HG03097 (cell line): ENCODE measurements around the gene UBR2.
"Not testable (repeated sequence)": the region's sequence is repeated elsewhere in the genome, so short reads cannot be mapped to it uniquely, and the experiment has no call there.

Experiments used
- ATAC-seq: cut with Tn5 transposase; IDR thresholded peaks from one replicate; pipeline ENCODE4 v1.9.1; 2021; ENCODE audit not compliant: unreplicated experiment, low FRiP score

UBR2 gene

GRCh38 chr6:42615518-42615917 is 51.7 kb downstream of the UBR2 start:
- ATAC-seq: no peak

DNA sequence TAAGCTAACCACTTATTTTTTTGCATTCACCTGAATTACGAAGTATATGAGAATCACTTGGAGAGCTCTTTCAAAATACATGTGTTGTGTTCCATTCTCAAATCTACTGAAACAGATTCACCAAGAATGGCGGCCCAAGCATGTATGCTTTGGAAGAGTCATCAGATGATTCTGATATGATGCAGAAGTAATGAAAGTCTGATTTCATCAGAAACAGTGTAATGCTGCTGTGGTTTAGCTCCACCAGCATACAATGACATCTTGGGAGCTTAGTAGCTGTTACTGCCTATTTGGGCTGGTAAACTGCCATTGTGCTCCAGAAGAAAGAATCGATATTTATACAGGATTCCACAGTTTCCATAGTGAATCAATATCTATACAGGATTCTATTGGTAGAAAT is 52.9 kb downstream of the UBR2 start:
- no peak for ATAC-seq

DNA sequence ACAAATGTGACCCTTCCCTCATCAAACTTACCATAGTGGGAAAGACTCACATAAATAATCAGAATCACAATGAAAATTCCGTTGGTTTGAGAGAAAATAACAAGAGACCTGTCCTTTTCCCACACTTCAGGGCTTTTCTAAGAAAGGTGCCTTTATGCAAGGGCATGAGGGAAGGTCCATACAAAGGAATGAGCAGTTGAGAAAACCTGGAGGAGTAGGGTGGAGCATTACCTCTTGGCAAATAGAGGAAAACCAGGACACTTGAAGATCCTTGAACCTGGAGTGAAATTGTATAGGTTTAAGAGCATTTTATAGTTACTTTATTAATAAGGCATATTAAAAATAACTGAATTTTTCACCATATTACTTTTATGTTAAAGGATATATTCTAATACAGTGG is 54.3 kb downstream of the UBR2 start:
- ATAC-seq: no peak

- ATAC-seq: no peak
Measured at GRCh38 chr6:42618686-42619085, 54.9 kb downstream of the UBR2 start.

- no peak for ATAC-seq
Measured at GRCh38 chr6:42619963-42620362, 56.1 kb downstream of the UBR2 start.

- ATAC-seq: no peak
Measured at GRCh38 chr6:42624601-42625000, 60.8 kb downstream of the UBR2 start.

DNA sequence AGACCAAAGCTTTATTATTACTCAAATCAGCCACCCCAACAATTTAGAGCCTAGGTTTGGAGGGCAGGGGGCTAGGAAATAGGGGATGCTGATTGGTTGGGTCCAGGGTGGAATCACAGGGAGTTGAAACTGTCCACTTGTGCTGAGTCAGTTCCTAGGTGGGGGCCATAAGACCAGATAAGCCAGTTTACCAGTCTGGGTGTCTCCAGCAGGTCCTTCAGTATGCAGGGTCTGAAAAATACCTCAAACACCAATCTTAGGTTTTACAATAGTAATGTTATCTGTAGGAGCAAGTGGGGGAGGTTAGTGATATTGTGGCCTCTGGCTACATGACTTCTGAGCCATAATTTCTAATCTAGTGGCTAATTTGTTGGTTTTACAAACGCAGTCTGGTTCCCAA is 63.2 kb downstream of the UBR2 start:
- no peak for ATAC-seq

- no peak for ATAC-seq
Measured at GRCh38 chr6:42627674-42628073, 63.8 kb downstream of the UBR2 start.

- ATAC-seq: no peak
Measured at GRCh38 chr6:42628604-42629003, 64.8 kb downstream of the UBR2 start.

- no peak for ATAC-seq
Measured at GRCh38 chr6:42629845-42630244, 66.0 kb downstream of the UBR2 start.

- ATAC-seq: no peak
Measured at GRCh38 chr6:42637681-42638080, 73.9 kb downstream of the UBR2 start.

- no peak for ATAC-seq
Measured at GRCh38 chr6:42642794-42643193, 79.0 kb downstream of the UBR2 start.

DNA sequence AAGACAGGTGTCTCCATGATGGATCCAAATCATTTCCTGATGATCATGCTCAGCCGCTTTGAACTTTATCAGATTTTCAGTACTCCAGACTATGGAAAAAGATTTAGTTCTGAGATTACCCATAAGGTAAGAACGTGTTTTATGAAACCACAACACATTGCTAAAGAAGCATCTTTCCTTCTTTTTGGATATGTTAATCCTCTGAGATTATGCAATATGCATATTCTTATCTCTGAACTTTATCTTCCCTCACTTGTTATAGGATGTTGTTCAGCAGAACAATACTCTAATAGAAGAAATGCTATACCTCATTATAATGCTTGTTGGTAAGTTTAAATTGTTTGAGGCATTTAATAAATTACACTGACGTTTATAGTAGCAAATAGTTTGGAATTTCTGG is 80.4 kb downstream of the UBR2 start:
- ATAC-seq: no peak

DNA sequence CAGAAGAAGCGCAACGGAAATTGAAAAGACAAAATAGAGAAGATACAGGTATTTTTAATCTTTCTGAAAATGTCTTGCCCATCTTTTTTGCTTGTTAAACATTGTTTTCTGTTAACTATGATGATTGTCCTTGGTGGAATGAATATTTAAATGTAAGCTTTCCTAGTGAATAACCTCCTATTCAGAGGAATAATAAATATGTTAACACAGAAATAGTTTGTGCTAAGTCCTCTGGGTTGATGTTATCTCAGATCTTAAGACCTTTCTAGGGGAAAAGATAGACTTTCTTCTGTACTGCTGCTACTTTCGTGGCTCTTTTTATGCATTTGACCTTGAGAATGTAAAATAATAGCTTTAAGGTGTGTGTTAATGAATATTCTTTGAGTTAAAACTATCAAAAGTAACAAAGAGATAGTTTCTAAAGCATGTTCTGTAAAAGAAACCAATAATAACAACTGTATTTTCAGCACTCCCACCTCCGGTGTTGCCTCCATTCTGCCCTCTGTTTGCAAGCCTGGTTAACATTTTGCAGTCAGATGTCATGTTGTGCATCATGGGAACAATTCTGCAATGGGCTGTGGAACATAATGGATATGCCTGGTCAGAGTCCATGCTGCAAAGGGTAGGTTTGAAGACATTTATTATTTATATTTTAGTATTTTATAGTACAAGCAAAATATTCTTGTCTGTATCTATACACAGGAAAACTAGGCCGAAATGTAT is 88.4 kb downstream of the UBR2 start:
- ATAC-seq: no peak

DNA sequence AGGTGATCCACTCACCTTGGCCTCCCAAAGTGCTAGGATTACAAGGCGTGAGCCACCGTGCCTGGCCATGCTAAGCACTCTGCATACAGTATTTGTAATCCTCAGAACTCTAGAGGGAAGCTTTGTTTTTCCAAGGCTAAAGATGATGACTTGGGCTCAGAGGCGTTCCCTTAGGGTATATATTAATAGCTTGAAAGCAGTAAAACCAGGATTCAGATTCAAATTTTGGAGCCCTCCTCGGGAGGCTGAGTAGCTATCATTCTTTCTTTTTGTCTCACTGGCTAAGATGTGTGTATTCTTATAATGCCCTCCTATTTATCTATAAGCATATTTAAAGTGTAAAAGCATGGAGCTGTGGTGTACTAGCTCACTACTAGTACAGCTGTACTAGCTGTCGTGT is 90.0 kb downstream of the UBR2 start:
- no peak for ATAC-seq

DNA sequence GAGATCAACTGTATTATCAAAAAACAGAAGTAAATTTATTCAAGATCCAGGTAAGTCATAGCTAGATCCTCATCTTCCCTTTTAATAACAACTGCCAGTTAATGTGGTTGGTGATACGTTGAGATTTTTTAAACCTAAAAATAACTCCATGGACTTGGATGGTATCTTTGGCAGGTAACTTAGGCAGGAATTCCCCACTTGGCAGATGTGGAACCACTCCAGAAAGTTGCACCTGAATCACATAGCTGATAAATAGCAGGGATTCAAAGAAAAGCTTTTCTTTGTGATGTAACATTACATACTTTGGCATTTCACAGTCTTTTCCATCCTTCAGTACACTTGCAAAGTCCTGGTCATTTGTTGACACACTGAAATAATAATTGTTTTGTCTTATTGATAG is 96.0 kb downstream of the UBR2 start:
- ATAC-seq: no peak

DNA sequence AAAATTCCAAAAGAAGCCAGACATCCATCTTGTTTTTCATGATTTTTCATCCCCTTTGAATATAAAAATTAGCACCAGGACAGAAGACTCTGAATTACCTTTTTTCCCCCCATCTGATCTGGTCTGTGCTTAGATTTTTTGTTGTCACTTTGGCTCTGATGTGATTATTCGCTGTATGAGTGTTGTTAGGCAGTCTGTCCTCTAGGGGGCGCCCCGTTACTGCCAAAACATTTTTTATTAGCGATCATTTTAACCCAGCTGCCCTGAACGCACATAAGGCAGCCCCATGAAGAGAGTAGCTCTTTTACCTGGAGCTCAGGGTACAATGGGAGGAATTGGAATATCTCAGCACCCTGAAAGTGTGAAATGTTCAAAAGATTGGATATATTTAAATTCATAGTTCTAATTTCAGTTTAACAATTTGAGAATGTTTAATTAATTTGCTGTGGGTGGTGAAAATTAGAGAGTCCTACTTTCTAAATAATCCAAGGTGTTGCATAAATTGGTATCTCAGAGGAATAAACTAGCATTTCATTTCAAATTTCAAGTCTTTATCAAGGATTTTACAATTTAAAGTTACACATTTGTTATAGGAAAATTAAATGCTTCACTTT is 97.8 kb downstream of the UBR2 start:
- ATAC-seq: no peak

GRCh38 chr6:42664718-42665117 is 100.9 kb downstream of the UBR2 start:
- no peak for ATAC-seq

- ATAC-seq: not testable (repeated sequence)
Measured at GRCh38 chr6:42674368-42674767, 110.5 kb downstream of the UBR2 start.

DNA sequence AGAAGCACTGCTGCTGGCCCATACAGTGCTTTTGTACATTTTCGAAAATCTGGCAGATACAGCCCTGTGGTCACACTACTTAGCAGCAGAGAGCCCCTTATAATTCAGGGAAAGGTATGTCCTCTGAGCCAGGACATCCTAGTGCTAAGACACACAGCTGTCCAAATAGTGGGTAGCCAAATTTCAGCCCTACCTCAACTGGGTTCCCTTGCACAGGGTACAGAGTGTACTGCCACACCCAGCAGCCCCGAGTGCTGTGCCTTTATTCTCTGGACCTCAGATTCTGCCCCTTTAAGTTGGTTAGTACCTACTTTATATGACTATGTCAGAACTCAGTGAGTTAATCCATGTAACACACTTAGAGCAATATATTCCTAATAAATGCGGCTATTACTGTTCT is 111.0 kb downstream of the UBR2 start:
- no peak for ATAC-seq

DNA sequence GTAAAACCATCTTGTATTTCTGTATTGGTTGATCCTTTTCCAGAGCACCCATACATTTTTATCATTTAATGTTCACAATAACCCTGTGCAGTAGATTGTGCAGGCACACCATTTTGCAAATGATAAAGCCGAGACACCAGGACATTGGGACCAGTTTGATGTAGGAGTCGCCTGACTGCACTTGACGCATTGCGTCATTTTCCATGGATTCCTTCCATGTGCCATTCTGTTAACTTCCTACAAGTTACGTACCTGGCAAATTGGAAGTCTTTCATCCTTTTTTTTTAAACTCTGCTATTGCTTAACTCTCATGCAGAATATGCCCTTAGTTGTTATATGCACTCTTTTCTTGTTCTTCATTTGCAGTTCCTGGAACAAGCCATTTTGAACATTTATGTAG is 115.5 kb downstream of the UBR2 start:
- no peak for ATAC-seq

GRCh38 chr6:42688281-42688680 is 124.5 kb downstream of the UBR2 start:
- no peak for ATAC-seq

DNA sequence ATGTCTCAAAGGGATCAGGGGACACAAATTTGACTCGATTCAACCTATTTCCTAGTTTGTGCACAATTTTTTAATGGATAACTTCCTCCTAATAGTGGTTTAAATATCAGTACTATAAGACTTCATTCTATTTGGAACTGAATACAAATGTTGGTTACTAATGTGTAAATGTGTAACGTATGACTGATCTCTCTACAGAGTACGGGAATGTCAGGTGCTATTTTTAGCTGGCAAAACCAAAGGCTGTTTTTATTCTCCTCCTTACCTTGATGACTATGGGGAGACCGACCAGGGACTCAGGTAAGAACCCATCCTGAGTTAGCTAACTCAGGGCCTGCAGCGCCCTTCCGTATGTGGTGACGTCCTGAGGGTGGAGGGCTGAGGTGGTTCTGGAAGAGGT is 125.5 kb downstream of the UBR2 start:
- no peak for ATAC-seq
